Left lobe of liver (tissue), 2 donors: ENCODE measurements around the gene SPDYE2B. TPM values are rescaled to one million over a fixed set of nuclear protein-coding genes. Genes with fewer than 3 reads are reported as not detected.
"Not testable (repeated sequence)": the region's sequence is repeated elsewhere in the genome, so short reads cannot be mapped to it uniquely, and the experiment has no call there.

ENCODE experiments used
- ATAC-seq: fragments of 200-7000 bp; cut with Tn5 transposase; one replicate; pipeline ENCODE4 v1.9.1; 2020; ENCODE audit warnings: mild to moderate bottlenecking, moderate library complexity
- DNase-seq: peaks from one replicate; pipeline ENCODE4 v3.0.0-alpha.2; 2020; ENCODE audit warnings: low spot score
- total RNA-seq: library from RNA; stranded (reverse); gene quantifications from one replicate; pipeline ENCODE4 v1.2.1, GENCODE V29; 2021
- donor health status: DM: no; HTN: no; CAD: no; lungs with moderate emphysema.
- donor health status: DM: no; HTN: yes; CAD: no.

Gene SPDYE2B
- total RNA-seq, 1 donor from 2014 or later = not detected

- peak; percentile 42 for DNase-seq
- peak; percentile 2 for ATAC-seq
These were observed 11.3 kb upstream of the SPDYE2B start for GRCh38 chr7:102638848-102639247.

DNA sequence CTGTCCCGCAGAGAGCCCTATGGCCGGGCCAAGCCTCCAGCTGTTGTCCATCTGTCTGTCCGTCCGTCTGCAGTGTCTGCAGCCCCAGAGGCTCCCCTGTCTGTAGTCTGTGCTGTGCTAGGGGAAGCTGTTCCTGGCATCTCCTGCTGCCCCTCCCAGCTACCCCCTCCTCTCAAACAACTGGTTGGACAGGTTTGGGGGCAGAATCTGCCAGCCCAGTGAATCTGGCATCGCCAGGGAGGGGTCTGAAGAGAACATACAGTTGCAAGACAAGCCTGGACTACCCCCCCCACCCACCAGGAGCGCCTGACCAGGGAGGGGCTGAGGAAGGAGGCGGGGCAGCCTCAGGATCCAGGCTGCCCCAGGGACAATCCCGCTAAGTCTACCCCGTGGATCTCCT lies 7.4 kb upstream of the SPDYE2B start, which contains the start of gene UPK3BL1:
TSS of gene UPK3BL1 (minus strand) at position 101 of the 400 bp plus-strand sequence. CDS start at position 51, 50 bp downstream.
- DNase-seq, ATAC-seq: not testable (repeated sequence)

DNA sequence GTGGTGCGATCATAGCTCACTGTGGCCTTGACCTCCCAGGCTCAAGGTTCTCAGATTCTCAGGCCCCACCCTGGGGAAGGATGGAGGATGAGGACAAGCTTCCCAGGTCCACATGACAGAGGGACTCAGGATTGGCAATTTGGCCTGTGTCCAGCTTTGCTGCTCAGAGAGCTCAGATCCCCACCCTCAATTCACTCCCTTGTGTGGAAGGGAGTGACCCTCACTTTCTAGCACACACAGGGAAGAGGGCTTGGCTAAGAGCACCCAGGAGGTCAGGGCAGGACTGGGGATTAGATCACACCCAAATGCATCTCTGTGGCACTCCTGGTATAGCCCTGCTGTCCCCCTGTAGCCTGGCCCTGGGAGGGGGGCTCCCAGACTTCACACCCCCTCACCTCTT lies 6.7 kb upstream of the SPDYE2B start:
- not testable (repeated sequence) for ATAC-seq, DNase-seq

- ATAC-seq = peak; percentile 18
- DNase-seq = peak; percentile 42
These were observed 2.3 kb upstream of the SPDYE2B start for GRCh38 chr7:102647813-102648212.

GRCh38 chr7:102664765-102665164 lies 14.6 kb downstream of the SPDYE2B start:
- not testable (repeated sequence) for ATAC-seq, DNase-seq

- not testable (repeated sequence) for DNase-seq
These were observed 16.7 kb downstream of the SPDYE2B start for GRCh38 chr7:102666850-102667249.

GRCh38 chr7:102667523-102667922 lies 17.4 kb downstream of the SPDYE2B start:
- DNase-seq (peak; percentile 45), ATAC-seq (peak; percentile 68)

More at GRCh38 chr7:102666850-102667249, 16.7 kb downstream of the SPDYE2B start:
- not testable (repeated sequence) for ATAC-seq

DNA sequence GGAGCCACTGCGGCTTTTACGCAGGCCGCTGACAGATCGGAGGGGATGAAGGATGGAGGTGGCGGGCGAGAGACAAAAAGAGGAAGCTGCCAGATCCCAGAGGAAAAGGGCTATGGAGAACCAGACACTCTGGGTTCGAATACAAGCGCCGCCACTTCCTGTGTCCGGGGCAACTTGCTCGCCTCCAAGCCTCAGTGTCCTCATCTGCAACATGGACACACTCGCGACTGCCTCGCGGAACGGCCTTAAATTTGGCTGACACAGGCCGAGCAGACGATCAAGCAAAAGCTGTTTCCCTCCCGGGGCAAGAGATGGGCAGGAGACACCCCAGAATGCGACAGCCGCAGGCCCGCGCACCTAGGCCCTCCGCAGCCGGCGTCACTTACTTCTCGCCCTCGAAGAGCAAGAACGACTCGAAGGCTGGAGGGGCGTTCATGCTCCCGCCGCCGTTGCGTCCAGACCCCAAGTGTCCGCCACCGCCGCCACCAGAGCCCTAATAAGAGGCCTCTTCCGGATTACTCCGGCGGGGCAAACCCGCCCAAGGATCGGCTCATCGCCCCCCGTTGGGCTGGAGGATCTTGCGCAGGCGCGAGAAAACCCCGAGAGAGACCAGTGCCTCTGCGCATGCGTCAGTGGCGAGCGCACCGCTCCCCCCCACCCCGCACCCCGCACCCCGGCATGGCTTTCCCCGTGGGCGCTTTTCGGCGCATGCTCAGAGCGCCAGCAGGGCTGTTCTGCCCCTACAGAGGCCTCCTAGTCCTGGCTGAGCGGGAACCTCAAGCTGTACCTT lies 21.2 kb downstream of the SPDYE2B start, which contains the start of gene POLR2J2:
TSS of gene POLR2J2 (minus strand) at position 498 of the 790 bp plus-strand sequence. CDS start at position 436, 62 bp downstream.
- peak; percentile 41 for DNase-seq

GRCh38 chr7:102671956-102672307 lies 21.8 kb downstream of the SPDYE2B start:
- DNase-seq, ATAC-seq: not testable (repeated sequence)

More for the DNA sequence above, 21.2 kb downstream of the SPDYE2B start, which contains the start of gene POLR2J2:
- peak; percentile 57 for ATAC-seq

- not testable (repeated sequence) for DNase-seq, ATAC-seq
These were observed 23.4 kb downstream of the SPDYE2B start for GRCh38 chr7:102673447-102674067.

DNA sequence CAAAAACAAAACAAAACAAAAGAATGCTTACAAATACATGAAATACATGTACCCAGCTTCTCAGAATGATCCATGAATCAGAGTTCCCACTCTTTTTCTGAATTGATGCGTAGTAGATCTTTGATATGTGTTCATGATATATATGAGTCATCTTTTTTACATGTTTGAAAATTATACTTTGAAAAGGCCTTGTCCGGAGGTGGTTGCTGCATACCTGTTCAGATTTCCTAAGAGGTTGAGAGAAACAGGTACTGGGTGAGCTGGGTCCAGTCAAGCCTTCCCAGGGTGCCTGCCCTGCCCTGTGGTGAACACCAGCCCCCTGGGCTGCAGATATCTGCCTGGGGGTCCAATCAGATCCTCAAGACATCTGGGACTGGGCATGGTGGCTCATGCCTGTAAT lies 25.4 kb downstream of the SPDYE2B start:
- not testable (repeated sequence) for DNase-seq, ATAC-seq

- not testable (repeated sequence) for ATAC-seq, DNase-seq
These were observed 30.7 kb downstream of the SPDYE2B start for GRCh38 chr7:102680780-102681179.

- not testable (repeated sequence) for DNase-seq, ATAC-seq
These were observed 32.4 kb downstream of the SPDYE2B start for GRCh38 chr7:102682560-102682959.

- peak; percentile 84 for ATAC-seq
- not testable (repeated sequence) for DNase-seq
These were observed 38.3 kb downstream of the SPDYE2B start for GRCh38 chr7:102688299-102689036.

- not testable (repeated sequence) for DNase-seq
- ATAC-seq = peak; percentile 54
These were observed 39.5 kb downstream of the SPDYE2B start for GRCh38 chr7:102689436-102690282.

DNA sequence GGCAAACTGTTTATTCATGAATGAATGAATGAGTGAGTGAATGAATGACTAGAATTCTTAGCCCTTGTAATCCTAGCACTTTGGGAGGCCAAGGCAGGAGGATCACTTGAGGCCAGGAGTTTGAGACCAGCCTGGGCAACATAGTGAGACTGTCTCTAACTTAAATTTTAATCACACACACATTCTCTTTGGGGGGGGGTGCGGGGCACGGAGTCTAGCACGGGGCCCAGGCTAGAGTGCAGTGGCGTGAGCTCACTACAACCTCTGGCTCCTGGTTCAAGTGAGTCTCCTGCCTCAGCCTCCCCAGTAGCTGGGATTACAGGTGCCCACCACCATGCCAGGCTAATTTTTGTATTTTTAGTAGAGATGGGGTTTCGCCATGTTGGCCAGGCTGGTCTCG lies 40.5 kb downstream of the SPDYE2B start:
- not testable (repeated sequence) for DNase-seq, ATAC-seq

GRCh38 chr7:102694008-102694407 lies 43.9 kb downstream of the SPDYE2B start:
- DNase-seq, ATAC-seq: not testable (repeated sequence)

GRCh38 chr7:102695033-102695552 lies 45.0 kb downstream of the SPDYE2B start:
- not testable (repeated sequence) for ATAC-seq, DNase-seq

GRCh38 chr7:102696009-102696408 lies 45.9 kb downstream of the SPDYE2B start:
- ATAC-seq, DNase-seq: not testable (repeated sequence)
